HepG2 (cell line): ENCODE data around the gene DLL3. TPM values are rescaled to one million over a fixed set of nuclear protein-coding genes. Genes with fewer than 3 reads are reported as not detected.

ENCODE experiments used
- ATAC-seq: fragments of 200-7000 bp; cut with Tn5 transposase; 3 replicates; pipeline ENCODE4 v1.9.1; 2020; ENCODE audit warnings: mild to moderate bottlenecking, moderate library complexity
- Bru-seq: library from RNA; stranded (reverse); fragments of 400-500 nt; gene quantifications from one replicate; lab custom pipeline; 2021; lab: Mats Ljungman, UMichigan
- BruChase-seq, 2 experiments: library from RNA; stranded (reverse); fragments of 400-500 nt; gene quantifications; one replicate each; lab custom pipeline; 2021; lab: Mats Ljungman, UMichigan
- BruUV-seq: library from RNA; stranded (reverse); fragments of 400-500 nt; replicated peaks from 2 replicates; lab custom pipeline; 2021; lab: Mats Ljungman, UMichigan
- CTCF ChIA-PET: fragments of 300-600 bp; formaldehyde crosslinking; extraction: SDS; loops from one replicate; lab custom pipeline; 2021; ENCODE audit warnings: low total read pairs, inconsistent platforms, low intra/inter-chr PET ratio; lab: Yijun Ruan, JAX
- POLR2A ChIA-PET: fragments of 350-600 bp; sonication (Branson Sonifier 250); formaldehyde crosslinking; loops from one replicate; lab custom pipeline; 2020; ENCODE audit warnings: antibody characterized with exemption, inconsistent platforms; lab: Yijun Ruan, JAX
- DNase-seq: peaks from one replicate; pipeline ENCODE4 v3.0.0-alpha.2; 2015; ENCODE audit warnings: low spot score
- FAIRE-seq: peaks from 3 replicates; lab custom pipeline; 2011; peaks lifted over from hg19 to GRCh38; lab: Jason Lieb, UNC
- H2AFZ ChIP-seq: one replicate; pipeline ENCODE4 v1.6.1; 2011; ENCODE audit warnings: low read length, inconsistent platforms
- H3K27ac ChIP-seq: fragments of 300-600 bp; 3 replicates; pipeline ENCODE4 v1.8.0; 2011; ENCODE audit warnings: mixed run types, mild to moderate bottlenecking, mixed read lengths, low read length, inconsistent platforms; ENCODE audit not compliant: insufficient read depth; ENCODE audit errors: extremely low read length
- H3K27me3 ChIP-seq, 2 experiments: fragments of 200-600 bp in 1 of 2; 2 replicates in 1 of 2; 3 replicates in 1 of 2; pipeline versions ENCODE4 v1.6.0 to v1.8.0; 2011; ENCODE audit warnings: low read length in 2 of 2, mild to moderate bottlenecking in 2 of 2, moderate library complexity in 2 of 2, inconsistent platforms in 1 of 2; ENCODE audit not compliant: insufficient read depth in 2 of 2, control insufficient read depth in 1 of 2
- H3K36me3 ChIP-seq, 2 experiments: fragments of 200-600 bp in 1 of 2; replicated peaks in 1 of 2; 2 replicates in 1 of 2; 3 replicates in 1 of 2; pipeline versions ENCODE4 v1.5.1 to v1.8.0; 2011; ENCODE audit warnings: low read length in 2 of 2, inconsistent platforms in 1 of 2; ENCODE audit not compliant: insufficient read depth in 2 of 2, control insufficient read depth in 1 of 2
- H3K4me1 ChIP-seq: 2 replicates; pipeline ENCODE4 v1.5.1; 2012; ENCODE audit warnings: low read length, inconsistent platforms; ENCODE audit not compliant: insufficient read depth
- H3K4me2 ChIP-seq: 2 replicates; pipeline ENCODE4 v1.6.0; 2011; ENCODE audit warnings: low read depth, low read length, inconsistent platforms
- H3K4me3 ChIP-seq, 3 experiments: fragments of 200-600 bp in 1 of 3; sonication (generic), shearing (Covaris generic) in 1 of 3; replicated peaks in 1 of 3; 2 replicates each; pipeline ENCODE4 v1.5.1; 2011 to 2016; ENCODE audit warnings: low read length in 3 of 3, inconsistent platforms in 2 of 3, low read depth in 2 of 3, mild to moderate bottlenecking in 2 of 3, control low read depth in 1 of 3, mixed read lengths in 1 of 3; ENCODE audit not compliant: insufficient read depth in 1 of 3
- H3K79me2 ChIP-seq: one replicate; pipeline ENCODE4 v1.6.1; 2011; ENCODE audit warnings: low read length, inconsistent platforms; ENCODE audit not compliant: insufficient read depth
- H3K9ac ChIP-seq: 2 replicates; pipeline ENCODE4 v1.6.0; 2011; ENCODE audit warnings: mild to moderate bottlenecking, low read depth, low read length, inconsistent platforms; ENCODE audit not compliant: insufficient read depth
- H3K9me3 ChIP-seq: 2 replicates; pipeline ENCODE4 v1.5.1; 2012; ENCODE audit warnings: mild to moderate bottlenecking, low read length
- H4K20me1 ChIP-seq: 2 replicates; pipeline ENCODE4 v1.6.0; 2011; ENCODE audit warnings: inconsistent platforms, mild to moderate bottlenecking, low read length, moderate library complexity; ENCODE audit not compliant: insufficient read depth
- EZH2 ChIP-seq: conservative IDR thresholded peaks from 2 replicates; pipeline ENCODE4 v1.6.1; 2012; ENCODE audit warnings: mild to moderate bottlenecking, low read depth, low read length, moderate library complexity
- RXRB ChIP-seq: IDR thresholded peaks from 2 replicates; pipeline ENCODE4 v1.6.1; 2016; ENCODE audit warnings: borderline replicate concordance, missing genetic modification reagents, missing compliant biosample characterization
- SIN3A ChIP-seq: IDR thresholded peaks from 2 replicates; pipeline ENCODE4 v1.6.1; 2011; ENCODE audit warnings: low read depth, mild to moderate bottlenecking, control low read depth, low read length, borderline replicate concordance
- TBX2 ChIP-seq: sonication (generic); formaldehyde crosslinking; IDR thresholded peaks from 2 replicates; pipeline ENCODE4 v1.5.0; 2020; ENCODE audit warnings: missing genetic modification reagents, mild to moderate bottlenecking, borderline replicate concordance
- ZC3H4 ChIP-seq: sonication (generic); formaldehyde crosslinking; IDR thresholded peaks from 2 replicates; pipeline ENCODE4 v1.4.0; 2020; ENCODE audit warnings: missing genetic modification reagents, borderline replicate concordance
- ZNF10 ChIP-seq: sonication (generic); formaldehyde crosslinking; IDR thresholded peaks from 2 replicates; pipeline ENCODE4 v1.4.0; 2020; ENCODE audit warnings: mild to moderate bottlenecking, low read depth, missing genetic modification reagents, borderline replicate concordance
- ZNF207 ChIP-seq: fragments of 450-650 bp; IDR thresholded peaks from 2 replicates; pipeline ENCODE4 v1.6.1; 2016; ENCODE audit warnings: antibody characterized with exemption, borderline replicate concordance
- ZNF660 ChIP-seq: sonication (generic); formaldehyde crosslinking; IDR thresholded peaks from 2 replicates; pipeline ENCODE4 v1.5.1; 2020; ENCODE audit warnings: mild to moderate bottlenecking, low read depth, missing genetic modification reagents, borderline replicate concordance
- ZNF776 ChIP-seq: sonication (generic); formaldehyde crosslinking; IDR thresholded peaks from 2 replicates; pipeline ENCODE4 v1.4.0; 2020; ENCODE audit warnings: mild to moderate bottlenecking, missing genetic modification reagents
- WGBS: methylation state at CpG from one replicate; pipeline ENCODE4 v1.1.6; 2017; ENCODE audit warnings: low lambda C conversion rate; 5-methylcytosine and 5-hydroxymethylcytosine counted together
- in situ Hi-C: cut with HindIII; loops from 2 replicates; pipeline ENCODE4 v1.10.0; 2017; ENCODE audit warnings: low pct_unique_long_range_greater_than_20kb; ENCODE audit not compliant: extremely low pct_ligation_motif_present
- intact Hi-C: fragments of 100-400 bp; cut with micrococcal nuclease; formaldehyde crosslinking; loops from one replicate; pipeline ENCODE4 v1.10.0; 2022; ENCODE audit not compliant: unreplicated experiment
- long read RNA-seq, 2 experiments: library from RNA in 1 of 2; library from polyadenylated mRNA in 1 of 2; stranded (forward) in 1 of 2; unstranded in 1 of 2; transcript quantifications; one replicate each; pipeline ENCODE4 v2.0.0, GENCODE V29; 2019 to 2022
- polyA minus RNA-seq, 3 experiments: library from RNA; depleted of rRNA, polyadenylated mRNA; stranded (reverse); fragments of >200 nt; gene quantifications; 2 replicates each; pipeline ENCODE4 v1.2.3, GENCODE V29; 2011; ENCODE audit warnings: low replicate concordance in 1 of 3
- polyA plus RNA-seq, 8 experiments: library from polyadenylated mRNA; depleted of rRNA in 3 of 8; stranded (reverse) in 7 of 8; unstranded in 1 of 8; fragments of >200 nt; fragmentation: Illumina TruSeq in 4 of 8; extraction: Trizol in 4 of 8; gene quantifications; 2 replicates each; pipeline versions ENCODE4 v1.2.1 to v1.2.3, GENCODE V29; 2011 to 2016; ENCODE audit warnings: low read depth in 4 of 8, missing spikeins in 1 of 8, mixed read lengths in 1 of 8; ENCODE audit not compliant: insufficient read depth in 1 of 8
- total RNA-seq, 5 experiments: library from RNA; depleted of rRNA; stranded (reverse); fragments of >200 nt; fragmentation: Illumina TruSeq; extraction: Trizol; gene quantifications; 2 replicates each; pipeline ENCODE4 v1.2.3, GENCODE V29; 2016; ENCODE audit warnings: low read depth in 1 of 5
- TF ChIP-seq, protein P1 (sequence below): sonication (generic); formaldehyde crosslinking; IDR thresholded peaks from 2 replicates; pipeline ENCODE4 v1.4.0; 2020; ENCODE audit warnings: missing genetic modification reagents

DLL3 gene
- total RNA-seq (2016; rRNA removed; fragmentation: Illumina TruSeq; extraction: Trizol) (0.35 and 0.53 TPM in 2 replicates), polyA plus RNA-seq (2011; rRNA removed) (0.55 and 0.60 TPM in 2 replicates), polyA minus RNA-seq (2011; rRNA and poly(A)+ RNA removed; ENCODE audit: low replicate concordance) (0.42 and 0.63 TPM in 2 replicates), Bru-seq, nascent RNA (percentile 17 among the genes with signal in this experiment), BruChase-seq, experiment 1, labeled RNA remaining after a 6-hour chase (percentile 36 among the genes with signal in this experiment), BruChase-seq, experiment 2, labeled RNA remaining after a 2-hour chase (percentile 21 among the genes with signal in this experiment)
- total RNA-seq (2016; cell fraction: cytosol; rRNA removed; fragmentation: Illumina TruSeq; extraction: Trizol; ENCODE audit: low read depth) = 1.4 and 1.6 TPM in 2 replicates
- total RNA-seq (2016; cell fraction: insoluble cytoplasmic fraction; rRNA removed; fragmentation: Illumina TruSeq; extraction: Trizol) = 0.28 and 0.37 TPM in 2 replicates
- 0.90 and 0.93 TPM in 2 replicates for total RNA-seq (2016; cell fraction: membrane; rRNA removed; fragmentation: Illumina TruSeq; extraction: Trizol)
- total RNA-seq (2016; cell fraction: nucleus; rRNA removed; fragmentation: Illumina TruSeq; extraction: Trizol) = 0.16 and 0.31 TPM in 2 replicates
- polyA plus RNA-seq (2011; cell fraction: cytosol; rRNA removed) = 0.60 and 0.64 TPM in 2 replicates
- 0.27 and 0.33 TPM in 2 replicates for polyA plus RNA-seq (2011; cell fraction: nucleus; rRNA removed)
- 0.39 and 0.51 TPM in 2 replicates for polyA plus RNA-seq (2012)
- polyA plus RNA-seq (2016; cell fraction: cytosol; fragmentation: Illumina TruSeq; extraction: Trizol; ENCODE audit: low read depth) = 1.9 and 2.0 TPM in 2 replicates
- 0.54 and 0.55 TPM in 2 replicates for polyA plus RNA-seq (2016; cell fraction: insoluble cytoplasmic fraction; fragmentation: Illumina TruSeq; extraction: Trizol; ENCODE audit: low read depth)
- polyA plus RNA-seq (2016; cell fraction: membrane; fragmentation: Illumina TruSeq; extraction: Trizol; ENCODE audit: low read depth) = 0.90 and 1.1 TPM in 2 replicates
- polyA plus RNA-seq (2016; cell fraction: nucleus; fragmentation: Illumina TruSeq; extraction: Trizol; ENCODE audit: insufficient read depth, low read depth) = 0.41 TPM in 2 replicates
- not detected in 2 replicates for polyA minus RNA-seq (2011; cell fraction: cytosol; rRNA and poly(A)+ RNA removed)
- 0.25 and 0.39 TPM in 2 replicates for polyA minus RNA-seq (2011; cell fraction: nucleus; rRNA and poly(A)+ RNA removed)
- long read RNA-seq, experiment 1, partial matches to known transcripts = 2 of 2 reads
- long read RNA-seq, experiment 1, other reads (novel, unspliced or antisense) = 0 of 2 reads
- long read RNA-seq, experiment 2, partial matches to known transcripts = 11 of 11 reads
- long read RNA-seq, experiment 2, other reads (novel, unspliced or antisense) = 0 of 11 reads

GRCh38 chr19:39498798-39499642 is at the start of gene DLL3:
TSS of gene DLL3 (plus strand) at chr19:39498947. CDS start at chr19:39498975, 28 bp downstream.
- Histone ChIP-seq H3K4me2 (peak within 1 kb of the TSS; percentile 89), H3K4me1 (peaks cover 30% of the 10 kb centered on the region), H3K4me3 (peak within 1 kb of the TSS; percentile 30 to 64 (median 41); a peak in 5 of 6 replicates), H3K36me3 (no peaks in the 10 kb centered on the region), H3K79me2 (no peaks in the 10 kb centered on the region), H2AFZ (peak within 1 kb of the TSS; percentile 71), H3K27me3 (peaks cover 9 to 46% of the 10 kb centered on the region in 2 experiments), H3K9ac (0 out of 2 replicates have a peak within 1 kb of the TSS, but pooled peaks have one; percentile 0), H3K9me3 (no peaks in the 10 kb centered on the region), H4K20me1 (no peaks in the 10 kb centered on the region), H3K27ac (no peak within 1 kb of the TSS)
- ATAC-seq (peak; percentile 59), DNase-seq (no peak), FAIRE-seq (no peak)
- 15% methylated on average over 11 of the region's 60 CpGs for WGBS
- POLR2A ChIA-PET = no interaction called here
- no TSS peak for BruUV-seq
- in situ Hi-C loops (loop anchor here (5.0 kb wide), 1 partner anchor 33 kb away; the partner anchor contains the start of gene EID2B), intact Hi-C loops (no loop called here)
- CTCF ChIA-PET = interaction anchor here (0.8 kb wide), 1 partner anchor 33 kb away, joined by 3 read pairs; the partner anchor contains the start of gene EID2B
- TF ChIP-seq, protein P1, sequence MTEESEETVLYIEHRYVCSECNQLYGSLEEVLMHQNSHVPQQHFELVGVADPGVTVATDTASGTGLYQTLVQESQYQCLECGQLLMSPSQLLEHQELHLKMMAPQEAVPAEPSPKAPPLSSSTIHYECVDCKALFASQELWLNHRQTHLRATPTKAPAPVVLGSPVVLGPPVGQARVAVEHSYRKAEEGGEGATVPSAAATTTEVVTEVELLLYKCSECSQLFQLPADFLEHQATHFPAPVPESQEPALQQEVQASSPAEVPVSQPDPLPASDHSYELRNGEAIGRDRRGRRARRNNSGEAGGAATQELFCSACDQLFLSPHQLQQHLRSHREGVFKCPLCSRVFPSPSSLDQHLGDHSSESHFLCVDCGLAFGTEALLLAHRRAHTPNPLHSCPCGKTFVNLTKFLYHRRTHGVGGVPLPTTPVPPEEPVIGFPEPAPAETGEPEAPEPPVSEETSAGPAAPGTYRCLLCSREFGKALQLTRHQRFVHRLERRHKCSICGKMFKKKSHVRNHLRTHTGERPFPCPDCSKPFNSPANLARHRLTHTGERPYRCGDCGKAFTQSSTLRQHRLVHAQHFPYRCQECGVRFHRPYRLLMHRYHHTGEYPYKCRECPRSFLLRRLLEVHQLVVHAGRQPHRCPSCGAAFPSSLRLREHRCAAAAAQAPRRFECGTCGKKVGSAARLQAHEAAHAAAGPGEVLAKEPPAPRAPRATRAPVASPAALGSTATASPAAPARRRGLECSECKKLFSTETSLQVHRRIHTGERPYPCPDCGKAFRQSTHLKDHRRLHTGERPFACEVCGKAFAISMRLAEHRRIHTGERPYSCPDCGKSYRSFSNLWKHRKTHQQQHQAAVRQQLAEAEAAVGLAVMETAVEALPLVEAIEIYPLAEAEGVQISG (CRISPR knock-in tag) = no peak
- no peak for TF ChIP-seq ZNF207
- no peak for TF ChIP-seq ZC3H4 (CRISPR knock-in tag)
- TF ChIP-seq ZNF10 (CRISPR knock-in tag) = no peak
- 0 out of 2 replicates have a peak, but pooled peaks have one; percentile 77 for TF ChIP-seq EZH2
- TF ChIP-seq ZNF660 (CRISPR knock-in tag) = no peak
- TF ChIP-seq RXRB = no peak
- no peak for TF ChIP-seq ZNF776 (CRISPR knock-in tag)
- 0 out of 2 replicates have a peak, but pooled peaks have one; percentile 4 for TF ChIP-seq SIN3A
- no peak for TF ChIP-seq TBX2
